GM12875 (cell line): Measurements from ENCODE around the gene ZDBF2.
"Not testable (repeated sequence)": the region's sequence is repeated elsewhere in the genome, so short reads cannot be mapped to it uniquely, and the experiment has no call there.

ENCODE experiments used
- H3K4me3 ChIP-seq: one replicate; pipeline ENCODE4 v1.5.1; 2011; ENCODE audit warnings: low read depth, low read length, control low read depth
- TF ChIP-seq, protein P1 (sequence below): IDR thresholded peaks from 2 replicates; pipeline ENCODE4 v1.5.1; 2011; ENCODE audit warnings: low read depth, mild to moderate bottlenecking, control low read depth, inconsistent platforms, low read length, moderate library complexity, borderline replicate concordance; ENCODE audit not compliant: insufficient read depth

Gene ZDBF2

DNA sequence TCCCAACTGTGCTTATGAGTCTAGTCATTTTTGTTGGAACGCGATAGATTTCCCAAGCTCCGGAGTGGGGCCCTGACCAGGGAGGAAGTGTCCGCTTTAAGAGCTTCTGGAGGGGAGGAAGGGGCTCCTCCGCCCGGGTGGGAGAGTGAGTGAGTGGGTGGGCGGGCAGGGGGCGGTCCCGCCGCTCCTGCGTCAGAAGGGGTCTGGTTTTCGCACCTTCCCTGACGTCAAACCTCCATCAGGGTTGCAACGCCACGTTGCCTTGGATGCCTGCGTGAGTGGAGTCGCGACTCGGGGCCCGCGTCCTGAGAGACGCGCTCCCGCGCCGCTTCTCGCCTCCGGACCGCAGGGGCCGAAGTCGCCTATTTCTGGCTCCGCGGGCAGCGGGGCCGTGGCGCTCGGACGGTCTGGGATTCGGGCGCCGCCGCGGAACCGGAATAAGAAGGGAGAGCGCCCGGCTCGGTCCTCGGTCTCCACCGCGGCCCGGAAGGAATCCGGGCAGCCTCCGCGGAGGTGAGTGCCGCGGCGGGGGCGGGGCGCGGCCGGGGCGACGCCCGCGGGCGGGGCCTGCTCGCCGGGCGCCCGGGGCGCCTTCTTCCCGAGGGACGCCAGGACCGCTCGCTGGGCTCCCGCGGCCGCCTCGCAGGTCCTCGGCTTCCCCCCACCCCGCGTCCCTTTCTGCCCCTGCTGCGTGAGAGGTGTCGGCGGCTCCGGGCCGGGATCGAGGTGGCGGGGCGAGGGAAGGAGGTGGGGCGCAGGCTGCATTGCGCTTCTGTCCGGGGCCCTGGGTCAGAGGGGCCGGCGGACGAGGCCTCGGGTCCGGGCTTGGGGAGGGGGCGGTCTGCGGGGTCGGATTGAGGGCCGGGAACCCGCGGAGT, at the start of gene ZDBF2:
Gene ZDBF2, plus strand, starts transcription at position 230 of the 878 bp plus-strand sequence. CDS start 7,187 bp downstream, outside the sequence.
- TF ChIP-seq, protein P1, sequence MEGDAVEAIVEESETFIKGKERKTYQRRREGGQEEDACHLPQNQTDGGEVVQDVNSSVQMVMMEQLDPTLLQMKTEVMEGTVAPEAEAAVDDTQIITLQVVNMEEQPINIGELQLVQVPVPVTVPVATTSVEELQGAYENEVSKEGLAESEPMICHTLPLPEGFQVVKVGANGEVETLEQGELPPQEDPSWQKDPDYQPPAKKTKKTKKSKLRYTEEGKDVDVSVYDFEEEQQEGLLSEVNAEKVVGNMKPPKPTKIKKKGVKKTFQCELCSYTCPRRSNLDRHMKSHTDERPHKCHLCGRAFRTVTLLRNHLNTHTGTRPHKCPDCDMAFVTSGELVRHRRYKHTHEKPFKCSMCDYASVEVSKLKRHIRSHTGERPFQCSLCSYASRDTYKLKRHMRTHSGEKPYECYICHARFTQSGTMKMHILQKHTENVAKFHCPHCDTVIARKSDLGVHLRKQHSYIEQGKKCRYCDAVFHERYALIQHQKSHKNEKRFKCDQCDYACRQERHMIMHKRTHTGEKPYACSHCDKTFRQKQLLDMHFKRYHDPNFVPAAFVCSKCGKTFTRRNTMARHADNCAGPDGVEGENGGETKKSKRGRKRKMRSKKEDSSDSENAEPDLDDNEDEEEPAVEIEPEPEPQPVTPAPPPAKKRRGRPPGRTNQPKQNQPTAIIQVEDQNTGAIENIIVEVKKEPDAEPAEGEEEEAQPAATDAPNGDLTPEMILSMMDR, result no peak

DNA sequence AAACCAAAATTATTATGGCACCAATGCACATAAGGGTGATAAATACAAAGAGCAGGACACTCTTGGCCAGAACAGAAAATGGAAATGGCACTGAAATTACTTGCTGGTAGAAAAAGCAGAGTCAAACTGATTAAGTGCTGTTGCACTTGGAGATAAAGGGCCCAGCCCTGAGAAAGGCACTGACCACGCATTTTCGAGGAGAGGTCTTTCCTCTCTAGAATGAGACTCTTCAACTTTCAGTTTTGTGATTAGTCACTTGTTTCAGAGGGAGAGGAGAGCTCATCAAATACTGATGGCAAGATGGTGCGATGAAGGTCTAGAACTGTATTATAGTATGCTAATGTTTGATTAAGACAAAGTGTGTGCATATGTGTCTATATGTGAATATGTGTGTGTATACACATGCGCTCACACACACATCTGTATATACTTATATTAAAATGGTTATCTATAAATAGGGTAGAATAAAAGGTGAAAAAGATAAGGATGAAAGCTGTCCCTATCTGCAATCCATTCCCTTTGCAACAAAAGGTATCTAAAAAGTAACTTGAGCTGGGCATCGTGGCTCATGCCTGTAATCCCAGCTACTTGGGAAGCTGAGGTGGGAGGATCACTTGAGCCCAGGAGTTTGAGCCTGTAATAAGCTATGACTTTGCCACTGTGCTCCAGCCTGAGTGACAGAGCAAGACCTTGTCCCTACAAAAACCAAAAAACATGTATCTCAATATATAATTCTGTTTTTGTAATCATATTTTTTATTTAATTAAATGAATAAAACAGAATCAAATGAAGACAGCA, 48.8 kb upstream of the ZDBF2 start:
- TF ChIP-seq, protein P1, result no peak
- no peak overlapping the region for H3K4me3 ChIP-seq

More for the DNA sequence above, at the start of gene ZDBF2:
- H3K4me3 ChIP-seq, result peak within 1 kb of the TSS; percentile 64

DNA sequence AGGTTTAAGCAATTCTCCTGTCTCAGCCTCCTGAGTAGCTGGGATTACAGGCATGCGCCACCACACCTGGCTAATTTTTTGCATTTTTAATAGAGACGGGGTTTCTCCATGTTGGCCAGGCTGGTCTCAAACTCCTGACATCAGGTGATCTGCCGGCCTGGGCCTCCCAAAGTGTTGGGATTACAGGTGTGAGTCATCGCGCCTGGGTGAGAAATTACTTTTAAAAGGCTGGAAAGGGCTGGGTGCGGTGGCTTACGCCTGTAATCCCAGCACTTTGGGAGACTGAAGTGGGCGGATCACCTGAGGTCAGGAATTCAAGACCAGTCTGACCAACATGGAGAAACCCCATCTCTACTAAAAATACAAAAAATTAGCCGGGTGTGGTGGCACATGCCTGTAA, 45.8 kb upstream of the ZDBF2 start:
- H3K4me3 ChIP-seq, result not testable (repeated sequence)

DNA sequence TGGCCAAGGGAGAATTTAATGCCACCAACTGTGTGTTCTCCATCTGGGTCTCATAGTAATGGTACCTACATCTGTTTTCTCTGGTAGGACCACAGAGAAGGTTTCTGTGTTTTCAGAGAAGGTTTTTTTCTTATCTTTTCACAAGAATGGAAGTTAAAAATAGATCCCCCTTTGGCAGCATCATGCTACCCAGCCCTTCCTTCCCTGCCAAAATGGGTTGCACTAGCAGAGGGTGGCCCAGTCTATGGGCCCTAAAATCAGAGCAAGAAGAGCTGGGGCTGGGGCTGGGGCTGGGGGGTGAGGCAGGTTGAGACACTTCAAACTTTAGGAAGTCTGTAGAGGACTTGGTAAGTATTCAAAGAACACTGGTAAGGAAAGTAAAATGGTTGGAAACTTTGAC, 44.8 kb upstream of the ZDBF2 start:
- H3K4me3 ChIP-seq, result no peak overlapping the region
- TF ChIP-seq, protein P1, result no peak

DNA sequence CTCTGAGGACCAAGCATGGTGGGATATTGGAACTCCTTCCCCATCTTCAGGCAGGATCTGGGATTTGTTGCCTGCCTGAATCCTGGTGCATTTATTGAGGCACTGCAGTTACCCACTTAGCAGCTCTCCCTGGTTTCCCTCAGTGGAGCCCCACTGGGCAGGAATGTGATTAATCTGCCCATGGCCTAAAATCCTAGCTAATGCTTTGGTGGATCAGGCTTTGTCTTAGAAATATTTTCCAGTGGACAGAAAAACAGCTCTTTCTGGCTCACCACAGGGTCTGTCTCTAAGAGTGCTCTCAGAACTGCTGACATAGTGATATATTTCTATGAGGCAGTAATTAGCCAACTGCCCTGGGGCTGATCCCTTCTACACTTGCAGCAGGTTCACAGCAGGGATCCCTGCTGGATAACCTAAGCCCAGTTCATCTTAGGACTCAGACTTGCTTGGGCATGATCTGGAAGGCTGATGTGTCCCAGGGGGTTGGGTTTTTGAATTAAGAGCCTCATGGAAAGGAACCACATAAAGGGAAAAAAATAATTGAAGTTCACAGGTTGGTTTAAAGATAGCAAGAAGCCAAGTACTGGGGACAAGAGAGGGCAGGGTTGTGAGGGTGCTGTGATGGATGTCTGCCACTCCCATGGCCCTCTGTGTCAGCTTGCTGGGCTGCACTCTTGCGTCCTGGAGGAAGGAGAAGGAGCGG, 44.3 kb upstream of the ZDBF2 start:
- no peak overlapping the region for H3K4me3 ChIP-seq
- TF ChIP-seq, protein P1, result no peak

DNA sequence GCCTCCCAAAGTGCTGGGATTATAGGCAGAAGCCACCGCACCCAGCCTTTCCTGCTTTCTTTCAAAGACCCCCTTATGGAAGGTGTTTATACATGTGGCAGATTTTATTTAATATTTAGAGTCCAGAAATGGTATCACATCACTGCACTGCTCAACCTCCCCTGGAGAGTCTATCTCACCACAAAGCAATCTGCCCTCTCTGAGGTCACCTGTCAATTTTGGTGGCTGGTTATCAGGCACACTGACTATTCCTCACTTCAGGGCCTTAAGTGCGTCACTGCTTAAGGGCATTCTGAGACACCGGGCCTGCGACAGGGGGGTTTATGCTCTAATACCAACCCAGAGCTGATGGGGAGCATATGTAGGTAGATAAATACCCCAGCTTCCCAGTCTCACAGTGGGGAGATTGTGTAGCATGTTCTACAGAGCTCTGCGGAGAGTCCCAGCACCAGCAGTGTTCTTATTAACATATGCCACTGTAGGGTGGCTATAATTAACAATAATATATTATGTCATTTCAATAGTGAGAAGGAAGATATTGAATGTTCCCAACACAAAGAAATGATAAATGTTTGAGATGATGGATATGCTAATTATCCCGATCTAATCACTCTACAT, 42.7 kb upstream of the ZDBF2 start:
- no peak overlapping the region for H3K4me3 ChIP-seq
- TF ChIP-seq, protein P1, result no peak
